NCI-H2227 (cell line): Measurements from ENCODE around the gene CRIM1.

ENCODE experiments used
- DNase-seq: peaks from one replicate; lab custom pipeline; 2025; ENCODE audit not compliant: unreplicated experiment; lab: John Stamatoyannopoulos, UW

Gene CRIM1

GRCh38 chr2:36572719-36573059 is 217.1 kb downstream of the CRIM1 start:
- DNase-seq = no peak

- DNase-seq = no peak
Observed at GRCh38 chr2:36573165-36573564, 217.6 kb downstream of the CRIM1 start.

GRCh38 chr2:36574560-36574959 is 219.0 kb downstream of the CRIM1 start:
- DNase-seq = no peak

- DNase-seq = no peak
Observed at GRCh38 chr2:36577884-36578283, 222.3 kb downstream of the CRIM1 start.

GRCh38 chr2:36578343-36579296 is 223.0 kb downstream of the CRIM1 start:
- no peak for DNase-seq

GRCh38 chr2:36579297-36579664 is 223.7 kb downstream of the CRIM1 start:
- no peak for DNase-seq

GRCh38 chr2:36582538-36582937 is 227.0 kb downstream of the CRIM1 start:
- no peak for DNase-seq

- DNase-seq = no peak
Observed at GRCh38 chr2:36582951-36583350, 227.4 kb downstream of the CRIM1 start.

- no peak for DNase-seq
Observed at GRCh38 chr2:36584148-36584794, 228.7 kb downstream of the CRIM1 start.

GRCh38 chr2:36586672-36587071 is 231.1 kb downstream of the CRIM1 start:
- no peak for DNase-seq

GRCh38 chr2:36587101-36587500 is 231.5 kb downstream of the CRIM1 start:
- DNase-seq = no peak

- DNase-seq = no peak
Observed at GRCh38 chr2:36587556-36587955, 232.0 kb downstream of the CRIM1 start.

GRCh38 chr2:36589230-36589630 is 233.7 kb downstream of the CRIM1 start:
- DNase-seq = no peak

GRCh38 chr2:36594849-36595248 is 239.3 kb downstream of the CRIM1 start:
- DNase-seq = no peak

GRCh38 chr2:36596397-36596796 is 240.8 kb downstream of the CRIM1 start:
- no peak for DNase-seq

GRCh38 chr2:36597003-36597531 is 241.5 kb downstream of the CRIM1 start:
- DNase-seq = no peak

- peak; percentile 90 for DNase-seq
Observed at GRCh38 chr2:36597532-36598377, 242.2 kb downstream of the CRIM1 start, which contains the start of gene FEZ2. FEZ2 (minus strand) TSS chr2:36598168; CDS start chr2:36598142, 26 bp downstream.
